ENCODE results near the gene TMEM207.

Gene TMEM207

DNA sequence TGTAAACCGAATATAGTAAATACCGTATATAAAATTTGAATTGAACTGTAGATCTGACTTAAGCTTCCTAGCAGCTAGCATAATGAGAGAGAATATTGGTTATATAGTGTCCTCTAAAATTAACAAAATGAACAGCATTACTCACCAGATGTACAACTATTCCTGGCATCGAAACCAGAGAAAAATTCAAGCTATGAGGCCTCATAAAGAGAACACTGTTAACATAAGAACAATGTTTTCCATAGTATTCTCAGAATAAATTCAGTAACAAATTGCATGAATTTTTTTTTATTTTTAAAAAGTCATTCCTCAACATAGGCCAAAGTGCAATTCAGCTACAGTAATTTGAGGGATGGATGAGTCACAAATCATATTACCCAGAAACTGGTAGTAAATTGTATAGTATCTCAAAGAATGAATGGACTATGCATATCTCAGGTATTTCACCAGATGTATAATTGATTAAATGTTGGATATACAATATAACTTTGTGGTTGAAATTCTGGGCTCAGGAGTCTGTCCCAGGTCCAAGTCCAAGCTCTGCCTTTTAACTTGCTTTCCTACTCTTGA lies 5.0 kb downstream of the TMEM207 start:
- DNase-seq (ENCODE audit: low read depth in 2 of 2), result peak; percentile 21 to 23

DNA sequence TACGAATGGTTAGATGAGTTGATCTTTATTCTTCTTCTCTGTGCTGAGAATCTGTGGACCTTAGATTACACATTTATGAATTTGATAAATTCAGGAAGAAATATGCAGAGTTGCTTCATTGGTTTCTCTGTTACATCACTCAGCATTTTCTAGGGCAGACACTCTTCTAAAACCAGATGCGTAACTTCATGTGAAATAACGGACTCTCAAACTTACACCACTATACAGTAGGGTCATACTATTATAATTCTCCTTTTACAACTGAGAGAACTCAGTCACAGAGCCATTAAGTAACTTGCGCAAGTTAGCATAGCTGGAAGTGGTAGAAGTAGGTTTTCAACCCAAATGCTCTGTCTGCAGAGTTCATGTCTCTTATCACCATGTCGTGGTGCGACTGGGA lies 5.7 kb downstream of the TMEM207 start:
- no peak for DNase-seq (ENCODE audit: low read depth in 2 of 2)

GRCh38 chr3:190443257-190443656 lies 6.4 kb downstream of the TMEM207 start:
- no peak for DNase-seq (ENCODE audit: low read depth in 2 of 2)

DNA sequence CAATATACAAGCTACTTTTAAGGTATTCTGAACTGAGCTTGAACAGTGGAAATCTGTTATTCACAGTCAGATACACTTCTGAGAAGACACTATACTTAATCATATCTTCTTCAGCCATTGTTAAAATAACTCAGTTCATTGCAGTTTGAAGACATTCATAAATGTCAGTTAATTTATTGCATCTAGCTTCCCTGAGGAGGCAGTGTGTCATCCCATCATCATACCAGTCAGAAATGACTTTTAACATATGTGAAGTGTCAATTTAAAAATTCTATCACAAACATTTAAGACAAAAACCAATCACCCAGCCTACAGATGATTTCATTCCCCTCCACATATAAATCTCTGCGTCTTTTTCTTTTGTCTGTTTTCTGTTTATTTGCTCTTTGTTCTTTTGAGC lies 7.5 kb downstream of the TMEM207 start:
- no peak for DNase-seq (ENCODE audit: low read depth in 2 of 2)

DNA sequence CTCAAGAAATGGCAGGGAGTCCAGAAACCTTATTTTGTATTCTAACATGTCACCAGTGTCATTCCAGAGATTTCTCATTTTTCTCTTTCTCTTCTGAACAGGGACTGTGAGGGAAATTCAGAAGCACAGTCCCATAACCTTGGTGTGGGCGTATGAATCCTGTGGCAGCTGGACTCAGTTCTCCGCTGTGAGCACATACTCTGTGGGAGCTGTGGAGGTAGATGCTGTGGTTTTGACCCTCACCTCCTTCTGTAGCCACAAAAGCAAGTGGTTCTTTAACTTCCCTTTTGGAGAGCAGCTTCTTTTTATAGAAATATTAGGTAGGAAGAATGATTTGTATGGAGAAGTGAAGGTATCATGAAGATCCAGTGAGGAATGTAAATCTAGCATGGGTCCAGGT lies 13.4 kb downstream of the TMEM207 start:
- no peak for DNase-seq (ENCODE audit: low read depth in 2 of 2)

DNA sequence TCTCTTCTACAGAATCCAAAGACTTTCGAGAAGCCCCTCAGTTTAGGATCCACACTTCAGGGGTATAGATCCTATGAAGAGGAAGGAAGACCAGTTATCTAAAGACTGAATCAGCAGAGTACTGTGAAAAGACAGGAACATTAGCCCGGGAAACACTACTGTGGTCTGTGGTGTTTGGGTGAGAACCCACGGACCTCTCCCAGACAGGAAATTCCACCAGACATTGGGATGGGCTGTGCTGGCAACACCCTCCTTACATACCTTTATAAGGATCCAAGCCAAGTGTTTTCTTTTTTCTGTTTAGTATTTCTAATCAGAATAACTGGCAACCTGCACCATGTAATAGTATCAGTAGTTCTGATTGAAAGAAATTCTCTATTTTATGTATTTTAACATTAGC lies 14.1 kb downstream of the TMEM207 start:
- DNase-seq (ENCODE audit: low read depth in 2 of 2), result no peak

DNA sequence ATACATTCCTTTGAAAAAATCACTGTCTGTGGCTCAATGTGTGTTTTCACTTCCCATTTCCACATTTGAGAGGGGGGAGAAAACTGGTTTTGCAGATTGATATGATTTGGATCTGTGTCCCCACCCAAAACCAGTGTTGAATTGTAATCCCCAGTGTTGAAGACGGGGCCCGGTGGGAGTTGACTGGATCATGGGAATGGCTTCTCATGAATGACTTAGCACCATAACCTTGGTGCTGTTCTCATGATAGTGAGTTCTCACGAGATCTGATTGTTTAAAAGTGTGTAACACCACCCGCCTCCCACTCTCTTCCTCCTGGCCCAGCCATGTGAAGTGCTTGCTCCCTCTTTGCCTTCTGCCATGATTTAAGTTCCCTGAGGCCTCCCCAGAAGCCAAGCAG lies 16.1 kb downstream of the TMEM207 start:
- DNase-seq (ENCODE audit: low read depth in 2 of 2), result no peak

DNA sequence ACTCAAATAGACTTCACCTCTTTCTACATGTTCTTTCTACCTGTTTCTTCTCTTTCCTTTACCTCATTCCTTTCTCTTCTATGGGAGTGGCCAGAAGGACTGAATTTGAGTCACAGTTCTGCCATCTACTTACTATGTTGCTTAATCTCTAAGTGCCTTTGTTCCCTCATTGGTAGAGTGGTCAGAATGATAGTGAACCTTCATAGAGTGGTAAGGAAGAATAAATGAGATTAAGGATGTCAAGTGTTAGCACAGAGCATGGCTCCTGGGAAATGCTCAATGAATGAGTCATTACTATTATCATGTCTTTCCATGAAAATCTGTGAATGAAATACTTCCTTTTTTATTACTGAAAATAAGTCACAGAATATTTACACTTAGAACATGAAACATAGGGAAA lies 17.5 kb downstream of the TMEM207 start:
- no peak for DNase-seq (ENCODE audit: low read depth in 2 of 2)

DNA sequence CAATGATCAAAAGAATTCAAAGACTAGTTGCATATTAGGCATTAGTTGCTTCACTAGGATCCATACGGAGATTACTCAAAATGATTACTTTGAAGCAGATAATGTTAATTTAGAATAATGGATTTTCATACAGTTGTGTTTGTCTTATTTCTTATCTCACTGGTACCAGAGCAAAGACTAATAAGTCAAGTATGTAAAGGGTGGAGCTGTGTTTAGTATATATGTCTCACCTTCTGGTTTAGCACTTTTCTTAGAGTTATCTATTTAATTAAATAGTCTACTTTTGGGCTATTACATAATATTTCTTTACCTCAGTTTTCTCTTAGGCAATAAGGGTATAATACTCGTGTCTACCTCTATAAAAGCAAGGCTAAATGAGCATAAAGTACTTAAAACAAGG lies 18.8 kb downstream of the TMEM207 start:
- DNase-seq (ENCODE audit: low read depth in 2 of 2), result no peak

DNA sequence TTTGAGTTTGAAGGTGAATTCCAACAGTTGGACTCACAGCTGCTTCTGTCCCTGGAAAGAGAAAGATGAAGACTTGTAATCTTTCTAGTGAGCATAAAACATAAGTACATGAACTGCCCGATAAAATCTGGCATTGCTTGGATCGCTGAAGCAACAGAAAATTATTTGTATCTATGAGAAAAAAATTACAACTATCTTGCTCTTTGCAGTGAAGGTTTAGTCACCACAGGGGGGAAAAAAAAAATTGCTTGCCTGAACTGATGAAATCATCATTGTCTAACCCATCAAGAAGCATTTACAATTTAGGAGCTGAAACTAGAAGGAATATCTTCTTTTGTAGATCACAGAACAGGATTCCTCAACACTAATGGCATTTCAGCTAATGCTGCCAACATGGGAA lies 20.0 kb downstream of the TMEM207 start:
- DNase-seq (ENCODE audit: low read depth in 2 of 2), result peak; percentile 18

GRCh38 chr3:190426806-190427507 lies 22.7 kb downstream of the TMEM207 start:
- DNase-seq (ENCODE audit: low read depth in 2 of 2), result no peak

GRCh38 chr3:190425833-190426232 lies 23.9 kb downstream of the TMEM207 start:
- DNase-seq (ENCODE audit: low read depth in 2 of 2), result no peak

DNA sequence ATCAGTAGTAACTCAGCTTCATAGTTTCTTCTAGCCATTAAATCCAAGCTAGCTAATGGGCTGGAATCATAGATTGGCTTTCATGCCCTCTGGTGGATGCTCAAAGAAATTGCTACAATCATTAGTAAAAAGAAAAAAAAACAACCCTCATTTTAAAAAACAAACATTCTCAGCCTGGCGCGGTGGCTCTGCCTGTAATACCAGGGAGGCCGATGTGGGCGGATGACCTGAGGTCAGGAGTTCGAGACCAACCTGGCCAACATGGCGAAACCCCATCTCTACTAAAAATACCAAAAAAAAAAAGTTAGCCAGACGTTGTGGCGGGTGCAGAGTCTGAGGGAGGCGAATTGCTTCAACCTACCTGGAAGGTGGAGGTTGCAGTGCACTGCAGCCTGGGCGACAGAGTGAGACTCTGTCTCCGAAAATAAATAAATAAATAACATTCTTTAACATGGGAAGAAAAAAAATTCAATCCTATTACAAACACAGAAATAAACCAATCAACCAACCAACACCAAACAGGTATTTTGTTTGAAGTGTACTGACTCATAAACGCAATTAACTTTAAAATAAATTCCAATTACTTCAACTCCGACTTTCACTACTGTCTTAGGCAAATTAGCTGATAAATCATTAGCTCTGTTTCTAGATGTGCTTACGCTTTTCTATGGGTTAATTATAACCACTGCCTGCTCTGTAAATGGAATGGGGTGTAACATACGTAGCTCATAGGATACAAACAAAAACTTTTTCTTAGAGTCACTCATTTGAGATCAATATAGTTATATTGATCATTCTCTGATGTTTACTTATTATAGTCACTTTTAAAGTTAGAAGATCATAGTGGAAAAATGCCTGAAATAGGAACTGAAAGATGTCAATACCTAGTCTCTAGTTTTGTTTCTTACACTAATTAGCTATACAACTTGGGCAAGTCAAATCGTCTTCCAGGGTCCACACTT lies 24.9 kb downstream of the TMEM207 start:
- peak; percentile 32 to 35 for DNase-seq (ENCODE audit: low read depth in 2 of 2)

DNA sequence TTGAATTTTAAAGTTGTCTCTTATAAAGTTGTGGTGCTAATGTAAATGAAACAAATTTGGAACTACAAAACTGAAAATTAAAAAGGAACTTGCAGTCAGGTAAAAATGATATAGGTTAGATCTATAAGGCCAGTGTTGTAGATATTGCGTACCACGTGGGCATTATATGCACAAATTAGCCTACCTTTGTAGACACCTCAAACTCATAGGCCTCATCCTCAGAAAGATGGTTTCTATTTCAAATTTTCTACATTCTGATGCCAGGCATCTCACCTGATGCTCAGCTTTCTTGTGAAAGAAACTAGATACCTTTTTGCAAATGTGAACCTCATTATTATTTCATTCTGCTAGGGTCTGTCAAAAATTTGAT lies 25.6 kb downstream of the TMEM207 start:
- DNase-seq (ENCODE audit: low read depth in 2 of 2), result no peak

GRCh38 chr3:190414297-190414696 lies 35.4 kb downstream of the TMEM207 start:
- DNase-seq (ENCODE audit: low read depth in 2 of 2), result no peak

DNA sequence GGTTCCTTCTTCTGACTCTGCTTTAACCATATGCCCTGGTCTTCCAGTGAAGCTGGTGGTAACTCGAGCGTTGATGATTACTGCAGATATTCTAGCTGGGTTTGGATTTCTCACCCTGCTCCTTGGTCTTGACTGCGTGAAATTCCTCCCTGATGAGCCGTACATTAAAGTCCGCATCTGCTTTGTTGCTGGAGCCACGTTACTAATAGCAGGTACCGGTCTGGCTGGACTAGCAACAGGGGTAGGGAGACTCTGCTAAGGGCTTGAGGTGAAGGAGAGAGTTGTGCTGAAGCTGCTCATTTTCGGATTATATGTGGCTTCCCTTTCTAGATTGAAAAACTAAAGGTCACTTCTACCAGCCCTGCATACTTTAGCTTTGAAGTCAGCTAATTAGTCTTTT lies 45.0 kb downstream of the TMEM207 start:
- DNase-seq (ENCODE audit: low read depth in 2 of 2), result no peak

GRCh38 chr3:190401963-190402362 lies 47.7 kb downstream of the TMEM207 start:
- DNase-seq (ENCODE audit: low read depth in 2 of 2), result no peak

GRCh38 chr3:190399677-190400076 lies 50.0 kb downstream of the TMEM207 start:
- no peak for DNase-seq (ENCODE audit: low read depth in 2 of 2)

DNA sequence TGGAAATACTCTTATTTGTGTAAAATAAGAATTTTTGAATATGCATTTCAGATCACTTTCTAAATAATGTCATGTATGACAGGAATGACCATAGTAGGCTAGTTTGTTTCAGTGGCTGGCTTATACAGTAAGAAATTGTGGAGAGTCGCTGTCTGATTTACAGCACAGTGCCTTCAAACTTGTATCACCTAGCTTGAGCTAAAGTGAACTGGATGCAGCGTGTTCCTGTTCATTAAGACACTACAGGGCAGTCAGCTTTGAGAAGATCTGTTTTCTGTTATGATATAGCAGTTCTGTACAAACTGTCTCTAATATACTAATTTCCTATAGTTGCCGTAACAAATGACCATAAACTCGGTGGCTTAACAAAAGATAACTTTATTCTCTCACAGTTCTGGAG lies 51.8 kb downstream of the TMEM207 start:
- DNase-seq (ENCODE audit: low read depth in 2 of 2), result no peak

- no peak for DNase-seq (ENCODE audit: low read depth in 2 of 2)
Observed at GRCh38 chr3:190396001-190396400, 53.7 kb downstream of the TMEM207 start.

- DNase-seq (ENCODE audit: low read depth in 2 of 2), result no peak
Observed at GRCh38 chr3:190388703-190389102, 61.0 kb downstream of the TMEM207 start.

DNA sequence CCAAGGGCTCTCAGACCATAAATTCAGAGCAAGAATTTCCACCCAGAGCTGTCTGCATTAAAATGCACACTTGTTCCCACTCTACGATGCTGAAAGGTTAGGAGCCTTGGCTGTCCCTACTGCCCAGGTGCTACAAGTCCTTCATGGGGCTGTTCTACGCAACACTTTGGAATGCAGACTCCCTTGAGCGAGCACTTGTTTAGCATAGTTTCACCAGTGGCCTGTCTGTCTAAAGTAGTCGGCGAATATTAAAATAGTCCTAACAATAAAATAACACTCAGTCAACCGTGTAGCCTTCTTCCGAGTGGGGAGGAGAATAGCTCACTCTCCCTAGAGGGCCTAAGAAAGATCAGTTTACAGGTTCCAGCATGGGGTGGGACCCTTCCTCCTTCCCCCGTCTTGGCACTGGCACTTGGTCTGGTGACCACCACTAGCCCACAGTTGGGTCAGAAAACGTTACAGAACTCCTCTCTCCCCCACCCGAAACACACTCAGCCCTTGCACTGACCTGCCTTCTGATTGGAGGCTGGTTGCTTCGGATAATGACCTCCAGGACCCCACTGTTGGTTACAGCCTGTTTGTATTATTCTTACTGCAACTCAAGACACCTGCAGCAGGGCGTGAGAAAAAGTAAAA lies 62.0 kb downstream of the TMEM207 start, which contains the start of gene CLDN16:
CLDN16 (plus strand) TSS at position 586 of the 636 bp plus-strand sequence. CDS start 167 bp downstream, outside the sequence.
- DNase-seq (ENCODE audit: low read depth in 2 of 2), result no peak

All from fibroblast of skin of left biceps (primary cell).